Glutamatergic neuron (in vitro differentiated cells): Measurements from ENCODE around the gene EOGT. TPM values are rescaled to one million over a fixed set of nuclear protein-coding genes. Genes with fewer than 3 reads are reported as not detected.

Source experiments
- DNase-seq: peaks from one replicate; pipeline ENCODE4 v3.0.0; 2022
- H3K27ac Mint-ChIP-seq: one replicate; pipeline ENCODE4 v1.8.0; 2020; ENCODE audit warnings: mild to moderate bottlenecking, mixed read lengths, inconsistent platforms; ENCODE audit not compliant: unreplicated experiment
- H3K27me3 Mint-ChIP-seq: one replicate; pipeline ENCODE4 v1.8.0; 2020; ENCODE audit warnings: mild to moderate bottlenecking, moderate library complexity, mixed read lengths, inconsistent platforms; ENCODE audit not compliant: unreplicated experiment
- H3K36me3 Mint-ChIP-seq: one replicate; pipeline ENCODE4 v1.8.0; 2020; ENCODE audit warnings: mild to moderate bottlenecking, mixed read lengths, inconsistent platforms; ENCODE audit not compliant: unreplicated experiment
- H3K4me1 Mint-ChIP-seq: one replicate; pipeline ENCODE4 v1.8.0; 2020; ENCODE audit warnings: mild to moderate bottlenecking, low read depth, mixed read lengths, inconsistent platforms; ENCODE audit not compliant: unreplicated experiment
- H3K4me3 Mint-ChIP-seq: one replicate; pipeline ENCODE4 v1.8.0; 2020; ENCODE audit warnings: mild to moderate bottlenecking, mixed read lengths, inconsistent platforms; ENCODE audit not compliant: unreplicated experiment
- H3K9me3 Mint-ChIP-seq: one replicate; pipeline ENCODE4 v1.8.0; 2020; ENCODE audit warnings: mild to moderate bottlenecking, moderate library complexity, mixed read lengths, inconsistent platforms; ENCODE audit not compliant: unreplicated experiment
- total RNA-seq: library from RNA; stranded (reverse); fragmentation: NEBNext Ultra II Directional; extraction: Animal tissue kit (Norgen Biotek cat#: 25700); gene quantifications from one replicate; pipeline ENCODE4 v1.2.1, GENCODE V29; 2021; ENCODE audit not compliant: unreplicated experiment
- TF ChIP-seq, protein P1 (sequence below): fragments of 200-600 bp; sonication (generic); IDR thresholded peaks from one replicate; pipeline ENCODE4 v1.5.0; 2021; ENCODE audit not compliant: partially characterized antibody, unreplicated experiment

EOGT gene
- total RNA-seq, 1 donor from 2014 or later: 17.2 TPM

GRCh38 chr3:69032142-69032541 is 18.7 kb upstream of the EOGT start:
- no peak overlapping the region for H3K27ac Mint-ChIP-seq
- no peak for DNase-seq
- peaks cover 2% of the 10 kb centered on the region for H3K27me3 Mint-ChIP-seq
- no peaks in the 10 kb centered on the region for H3K9me3 Mint-ChIP-seq
- TF ChIP-seq, protein P1, sequence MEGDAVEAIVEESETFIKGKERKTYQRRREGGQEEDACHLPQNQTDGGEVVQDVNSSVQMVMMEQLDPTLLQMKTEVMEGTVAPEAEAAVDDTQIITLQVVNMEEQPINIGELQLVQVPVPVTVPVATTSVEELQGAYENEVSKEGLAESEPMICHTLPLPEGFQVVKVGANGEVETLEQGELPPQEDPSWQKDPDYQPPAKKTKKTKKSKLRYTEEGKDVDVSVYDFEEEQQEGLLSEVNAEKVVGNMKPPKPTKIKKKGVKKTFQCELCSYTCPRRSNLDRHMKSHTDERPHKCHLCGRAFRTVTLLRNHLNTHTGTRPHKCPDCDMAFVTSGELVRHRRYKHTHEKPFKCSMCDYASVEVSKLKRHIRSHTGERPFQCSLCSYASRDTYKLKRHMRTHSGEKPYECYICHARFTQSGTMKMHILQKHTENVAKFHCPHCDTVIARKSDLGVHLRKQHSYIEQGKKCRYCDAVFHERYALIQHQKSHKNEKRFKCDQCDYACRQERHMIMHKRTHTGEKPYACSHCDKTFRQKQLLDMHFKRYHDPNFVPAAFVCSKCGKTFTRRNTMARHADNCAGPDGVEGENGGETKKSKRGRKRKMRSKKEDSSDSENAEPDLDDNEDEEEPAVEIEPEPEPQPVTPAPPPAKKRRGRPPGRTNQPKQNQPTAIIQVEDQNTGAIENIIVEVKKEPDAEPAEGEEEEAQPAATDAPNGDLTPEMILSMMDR: no peak
- H3K4me1 Mint-ChIP-seq: no peaks in the 10 kb centered on the region
- no peak overlapping the region for H3K4me3 Mint-ChIP-seq
- no peaks in the 10 kb centered on the region for H3K36me3 Mint-ChIP-seq

DNA sequence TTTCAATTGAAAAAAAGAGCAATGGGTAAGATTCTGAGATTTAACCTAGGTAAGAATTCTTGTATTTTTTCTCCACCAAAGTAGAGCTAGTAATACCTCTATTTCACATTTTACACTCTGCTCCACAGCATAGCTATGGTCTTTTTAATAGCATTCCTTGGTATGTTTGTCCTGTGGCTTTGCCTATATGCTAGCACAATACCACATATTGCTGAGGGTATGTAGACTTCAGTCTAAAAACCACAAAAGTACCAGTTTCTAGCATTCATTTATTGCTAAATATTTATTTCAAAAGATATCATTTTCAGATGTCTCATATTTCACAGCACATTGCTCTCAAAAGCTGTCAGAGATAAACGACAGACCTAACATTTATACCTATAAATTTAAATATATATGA is 18.2 kb upstream of the EOGT start:
- Mint-ChIP-seq H3K36me3 (no peaks in the 10 kb centered on the region), H3K9me3 (no peaks in the 10 kb centered on the region), H3K4me3 (no peak overlapping the region), H3K27me3 (peaks cover 2% of the 10 kb centered on the region), H3K27ac (no peak overlapping the region), H3K4me1 (no peaks in the 10 kb centered on the region)
- no peak for DNase-seq
- TF ChIP-seq, protein P1: no peak

- H3K27me3 Mint-ChIP-seq: no peaks in the 10 kb centered on the region
- TF ChIP-seq, protein P1: peak; percentile 4
- H3K36me3 Mint-ChIP-seq: no peaks in the 10 kb centered on the region
- H3K27ac Mint-ChIP-seq: no peak overlapping the region
- H3K4me3 Mint-ChIP-seq: no peak overlapping the region
- no peaks in the 10 kb centered on the region for H3K9me3 Mint-ChIP-seq
- no peaks in the 10 kb centered on the region for H3K4me1 Mint-ChIP-seq
- no peak for DNase-seq
Observed at GRCh38 chr3:69020857-69021256, 7.4 kb upstream of the EOGT start.

- Mint-ChIP-seq H3K4me1 (no peaks in the 10 kb centered on the region), H3K9me3 (no peaks in the 10 kb centered on the region), H3K27ac (no peak overlapping the region), H3K4me3 (no peak overlapping the region), H3K36me3 (no peaks in the 10 kb centered on the region), H3K27me3 (no peaks in the 10 kb centered on the region)
- no peak for DNase-seq
- TF ChIP-seq, protein P1: peak; percentile 15
Observed at GRCh38 chr3:69020424-69020823, 6.9 kb upstream of the EOGT start.

- TF ChIP-seq, protein P1: no peak
- Mint-ChIP-seq H3K4me1 (peaks cover 1% of the 10 kb centered on the region), H3K27ac (no peak overlapping the region), H3K27me3 (no peaks in the 10 kb centered on the region), H3K9me3 (peaks cover 5% of the 10 kb centered on the region), H3K36me3 (no peaks in the 10 kb centered on the region), H3K4me3 (no peak overlapping the region)
- DNase-seq: no peak
Observed at GRCh38 chr3:69016901-69017300, 3.4 kb upstream of the EOGT start.
